ENCODE measurements around the gene LIX1L.

GRCh38 chr1:145995964-145996432 is 38.2 kb upstream of the LIX1L start:
- TF ChIP-seq TAF1 (IDR thresholded peaks at IDR 0.05; ENCODE audit: borderline replicate concordance, low read depth, low read length) = no peak
- TF ChIP-seq POLR2A (IDR thresholded peaks at IDR 0.05; ENCODE audit: low read depth, low read length) = no peak
- TF ChIP-seq POLR2AphosphoS5 (IDR thresholded peaks at IDR 0.05; ENCODE audit: low read depth, low read length) = no peak

Measured in GM12892 (cell line).